SK-N-SH treated with all-trans-retinoic acid at 6 μM for 48 hours (cell line): ENCODE results near the gene PCDHGA9.

Experiments
- ATAC-seq: fragments of 200-7000 bp; cut with Tn5 transposase; 3 replicates; pipeline ENCODE4 v1.9.1; 2020; ENCODE audit warnings: mild to moderate bottlenecking, moderate library complexity
- ARNTL ChIP-seq: fragments of 450-650 bp; formaldehyde crosslinking; IDR thresholded peaks from 2 replicates; pipeline ENCODE4 v1.5.0; 2020; ENCODE audit warnings: low read depth, mild to moderate bottlenecking, moderate library complexity, borderline replicate concordance
- BACH2 ChIP-seq: fragments of 250-450 bp; sonication (Bioruptor Pico); IDR thresholded peaks from 2 replicates; pipeline ENCODE4 v1.9.0; 2021; ENCODE audit warnings: mild to moderate bottlenecking, borderline replicate concordance
- CREB5 ChIP-seq: fragments of 250-450 bp; sonication (Bioruptor Pico); IDR thresholded peaks from 2 replicates; pipeline ENCODE4 v1.5.1; 2020; ENCODE audit warnings: low read depth, mild to moderate bottlenecking, moderate library complexity
- CSRNP3 ChIP-seq: fragments of 250-450 bp; sonication (Bioruptor Pico); IDR thresholded peaks from 2 replicates; pipeline ENCODE4 v1.5.1; 2021; ENCODE audit warnings: mild to moderate bottlenecking, moderate library complexity
- OSR1 ChIP-seq: fragments of 250-450 bp; sonication (Bioruptor Pico); IDR thresholded peaks from 2 replicates; pipeline ENCODE4 v1.8.0; 2022; ENCODE audit warnings: moderate library complexity, mild to moderate bottlenecking, inconsistent platforms
- PATZ1 ChIP-seq: fragments of 250-450 bp; sonication (Bioruptor Pico); IDR thresholded peaks from 2 replicates; pipeline ENCODE4 v1.8.0; 2020; ENCODE audit warnings: mild to moderate bottlenecking, moderate library complexity, borderline replicate concordance
- POU6F1 ChIP-seq: fragments of 250-450 bp; sonication (Bioruptor Pico); IDR thresholded peaks from 2 replicates; pipeline ENCODE4 v1.8.0; 2021; ENCODE audit warnings: low read depth, mild to moderate bottlenecking, moderate library complexity, borderline replicate concordance
- PPARA ChIP-seq: fragments of 250-450 bp; sonication (Bioruptor Pico); IDR thresholded peaks from 2 replicates; pipeline ENCODE4 v1.5.0; 2020; ENCODE audit warnings: mild to moderate bottlenecking, borderline replicate concordance
- RARB ChIP-seq: fragments of 250-450 bp; sonication (Bioruptor Pico); IDR thresholded peaks from 2 replicates; pipeline ENCODE4 v1.8.0; 2021; ENCODE audit warnings: mild to moderate bottlenecking, moderate library complexity
- SNAI2 ChIP-seq: fragments of 250-450 bp; sonication (Bioruptor Pico); IDR thresholded peaks from 2 replicates; pipeline ENCODE4 v1.5.0; 2020; ENCODE audit warnings: mild to moderate bottlenecking, moderate library complexity
- TCF4 ChIP-seq: fragments of 250-450 bp; sonication (Bioruptor Pico); IDR thresholded peaks from 2 replicates; pipeline ENCODE4 v1.8.0; 2021; ENCODE audit warnings: mild to moderate bottlenecking, moderate library complexity, borderline replicate concordance
- TOX ChIP-seq: fragments of 250-450 bp; sonication (Bioruptor Pico); IDR thresholded peaks from 2 replicates; pipeline ENCODE4 v1.8.0; 2021; ENCODE audit warnings: mild to moderate bottlenecking, moderate library complexity, borderline replicate concordance
- ZC3H10 ChIP-seq: fragments of 250-450 bp; sonication (Bioruptor Pico); IDR thresholded peaks from 2 replicates; pipeline ENCODE4 v1.5.1; 2021; ENCODE audit warnings: mild to moderate bottlenecking, moderate library complexity
- ZFP3 ChIP-seq: fragments of 250-450 bp; sonication (Bioruptor Pico); IDR thresholded peaks from 2 replicates; pipeline ENCODE4 v1.5.0; 2020; ENCODE audit warnings: mild to moderate bottlenecking, moderate library complexity
- ZFP30 ChIP-seq: fragments of 450-650 bp; formaldehyde crosslinking; IDR thresholded peaks from 2 replicates; pipeline ENCODE4 v1.5.0; 2022; ENCODE audit warnings: mild to moderate bottlenecking, moderate library complexity
- ZNF70 ChIP-seq: fragments of 450-650 bp; formaldehyde crosslinking; IDR thresholded peaks from 2 replicates; pipeline ENCODE4 v1.5.0; 2020; ENCODE audit warnings: mild to moderate bottlenecking, moderate library complexity
- ZNF8 ChIP-seq: fragments of 450-650 bp; formaldehyde crosslinking; IDR thresholded peaks from 2 replicates; pipeline ENCODE4 v1.5.0; 2020; ENCODE audit warnings: mild to moderate bottlenecking, moderate library complexity

Gene PCDHGA9

GRCh38 chr5:141363952-141364660 is 38.5 kb upstream of the PCDHGA9 start, which contains the start of gene PCDHGA5:
PCDHGA5 (plus strand) TSS chr5:141364162; CDS start chr5:141364331, 169 bp downstream.
- TF ChIP-seq ZC3H10 (no peak), CSRNP3 (CRISPR knock-in tag) (no peak), BACH2 (no peak), RARB (CRISPR knock-in tag) (no peak), TCF4 (CRISPR knock-in tag) (no peak), OSR1 (CRISPR knock-in tag) (no peak), TOX (CRISPR knock-in tag) (no peak), ZNF70 (CRISPR knock-in tag) (no peak), POU6F1 (CRISPR knock-in tag) (no peak), ZFP30 (CRISPR knock-in tag) (no peak), ZFP3 (CRISPR knock-in tag) (no peak), SNAI2 (CRISPR knock-in tag) (no peak), ARNTL (CRISPR knock-in tag) (no peak), PPARA (CRISPR knock-in tag) (no peak), CREB5 (CRISPR knock-in tag) (no peak)
- no peak for ATAC-seq

- no peak for ATAC-seq
- TF ChIP-seq ZFP3 (CRISPR knock-in tag) (no peak), CSRNP3 (CRISPR knock-in tag) (no peak), OSR1 (CRISPR knock-in tag) (no peak), TOX (CRISPR knock-in tag) (no peak), PATZ1 (CRISPR knock-in tag) (no peak), ZNF8 (CRISPR knock-in tag) (no peak)
Observed at GRCh38 chr5:141366016-141366896, 36.3 kb upstream of the PCDHGA9 start.

- TF ChIP-seq TCF4 (CRISPR knock-in tag) (no peak), POU6F1 (CRISPR knock-in tag) (no peak), SNAI2 (CRISPR knock-in tag) (no peak), OSR1 (CRISPR knock-in tag) (no peak), ZNF70 (CRISPR knock-in tag) (no peak)
- no peak for ATAC-seq
Observed at GRCh38 chr5:141369994-141370848, 32.4 kb upstream of the PCDHGA9 start, which contains the start of gene PCDHGB3. PCDHGB3 (plus strand) TSS chr5:141370242; CDS start chr5:141370395, 153 bp downstream.
